Measurements from ENCODE around the gene PFN1.

Gene PFN1
- 254 to 375 (median 351) reads per million in 4 donors for total RNA-seq

DNA sequence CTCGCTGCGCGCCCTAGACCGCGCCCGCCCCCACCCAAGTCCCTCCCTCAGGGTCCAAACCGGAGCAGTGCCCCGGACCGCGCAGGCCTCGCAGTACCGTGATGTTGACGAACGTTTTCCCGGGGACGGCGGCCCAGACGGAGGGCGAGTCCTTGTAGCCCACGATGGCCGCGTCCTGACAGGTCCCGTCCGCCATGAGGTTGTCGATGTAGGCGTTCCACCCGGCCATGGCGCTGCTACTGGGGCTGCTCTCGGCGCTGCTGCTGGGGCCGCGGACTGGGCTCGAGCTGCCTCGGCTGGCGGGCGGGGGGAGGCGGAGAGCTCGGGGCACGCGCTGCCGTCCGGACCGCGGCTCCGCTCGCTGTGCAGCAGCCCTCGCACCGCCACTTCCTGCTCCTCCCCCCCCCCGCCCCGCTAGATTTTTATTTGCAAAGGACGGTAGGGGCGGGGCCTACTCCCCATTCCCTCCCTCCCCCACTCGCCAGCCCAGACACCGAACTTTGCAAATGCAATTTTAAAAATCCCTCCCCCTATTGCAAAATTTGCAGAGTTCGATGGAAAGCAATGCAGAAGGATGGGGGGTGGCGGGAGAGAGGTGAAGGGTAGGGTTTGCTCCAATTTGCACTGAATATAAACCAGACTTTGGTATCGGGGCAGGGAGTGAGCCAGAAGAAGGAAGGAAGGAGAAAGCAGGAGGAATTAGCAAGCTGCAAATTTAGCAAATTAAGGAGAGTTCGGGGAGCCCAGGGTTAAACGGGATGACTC, at the start of gene PFN1:
TSS of gene PFN1 (minus strand) at position 365 of the 765 bp plus-strand sequence. CDS start at position 229, 136 bp downstream.
- DNase-seq, result peak; percentile 80 to 95 (median 87)

DNA sequence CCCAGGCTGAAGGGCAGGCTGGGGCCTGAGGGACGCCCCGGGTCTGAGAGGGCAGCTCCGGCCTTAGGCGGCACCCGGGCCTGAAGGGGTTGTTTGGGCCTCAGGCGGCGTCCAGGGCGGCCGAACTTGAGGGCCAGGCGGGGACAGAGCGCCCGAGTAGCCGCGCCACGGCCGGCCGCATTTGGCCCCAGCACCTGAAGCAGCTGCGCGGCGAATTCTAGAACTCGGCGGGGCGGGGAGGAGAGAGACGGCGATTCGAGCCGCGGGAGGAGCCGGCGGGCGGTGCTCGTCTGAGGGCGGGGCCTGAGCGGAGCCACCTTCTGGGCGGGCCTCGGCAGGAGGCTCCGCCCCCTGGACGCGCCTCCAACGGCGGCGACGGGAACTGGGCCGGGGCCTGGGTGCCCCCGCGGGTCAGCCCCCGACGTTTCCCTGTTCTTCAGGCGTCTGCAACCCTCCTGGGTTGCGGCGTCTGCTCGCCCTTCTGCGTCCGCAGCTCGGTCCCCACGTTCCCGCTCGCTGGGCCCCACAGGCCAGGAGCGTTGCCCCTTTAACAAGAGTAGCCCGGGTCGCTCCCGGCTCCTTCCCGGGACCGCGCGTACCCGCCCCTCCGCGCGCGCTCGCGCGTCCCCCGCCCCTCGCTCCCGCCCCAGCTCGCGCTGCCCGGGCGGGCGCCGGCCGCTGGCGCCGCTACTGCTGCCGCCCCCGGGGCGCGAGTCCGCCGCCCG, 49.1 kb upstream of the PFN1 start, which contains the start of the genes INCA1 and KIF1C:
TSS of gene INCA1 (minus strand) at position 221 of the 725 bp plus-strand sequence. CDS start 3,085 bp downstream, outside the sequence.
TSS of gene KIF1C (plus strand) at position 649 of the 725 bp plus-strand sequence. CDS start 2,297 bp downstream, outside the sequence.
- DNase-seq, result peak; percentile 80 to 90 (median 86)

DNA sequence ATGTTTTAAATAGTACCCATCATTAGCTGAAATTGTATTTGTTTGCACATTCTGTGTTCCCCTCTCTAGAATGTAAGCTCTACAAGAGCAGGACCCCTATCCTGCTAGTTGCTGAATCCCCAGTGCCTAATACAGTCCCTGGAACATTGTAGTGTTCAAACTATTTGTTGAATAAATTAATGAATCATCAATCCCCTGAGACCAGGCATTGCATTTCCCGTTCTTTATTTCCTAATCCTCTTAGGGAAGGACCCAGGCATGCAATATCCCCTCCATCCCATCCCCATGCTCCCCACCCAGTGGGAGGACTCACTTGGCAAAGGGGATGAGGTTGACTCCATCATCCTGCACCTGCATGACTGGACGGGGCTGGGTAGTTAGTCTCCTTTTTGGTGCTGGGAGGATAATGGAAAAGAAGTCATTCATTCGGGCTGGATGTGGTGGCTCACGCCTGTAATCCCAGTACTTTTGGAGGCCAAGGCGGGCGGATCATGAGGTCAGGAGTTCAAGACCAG, 45.8 kb upstream of the PFN1 start:
- no peak for DNase-seq

GRCh38 chr17:4987767-4988567, 39.6 kb upstream of the PFN1 start:
- no peak for DNase-seq

DNA sequence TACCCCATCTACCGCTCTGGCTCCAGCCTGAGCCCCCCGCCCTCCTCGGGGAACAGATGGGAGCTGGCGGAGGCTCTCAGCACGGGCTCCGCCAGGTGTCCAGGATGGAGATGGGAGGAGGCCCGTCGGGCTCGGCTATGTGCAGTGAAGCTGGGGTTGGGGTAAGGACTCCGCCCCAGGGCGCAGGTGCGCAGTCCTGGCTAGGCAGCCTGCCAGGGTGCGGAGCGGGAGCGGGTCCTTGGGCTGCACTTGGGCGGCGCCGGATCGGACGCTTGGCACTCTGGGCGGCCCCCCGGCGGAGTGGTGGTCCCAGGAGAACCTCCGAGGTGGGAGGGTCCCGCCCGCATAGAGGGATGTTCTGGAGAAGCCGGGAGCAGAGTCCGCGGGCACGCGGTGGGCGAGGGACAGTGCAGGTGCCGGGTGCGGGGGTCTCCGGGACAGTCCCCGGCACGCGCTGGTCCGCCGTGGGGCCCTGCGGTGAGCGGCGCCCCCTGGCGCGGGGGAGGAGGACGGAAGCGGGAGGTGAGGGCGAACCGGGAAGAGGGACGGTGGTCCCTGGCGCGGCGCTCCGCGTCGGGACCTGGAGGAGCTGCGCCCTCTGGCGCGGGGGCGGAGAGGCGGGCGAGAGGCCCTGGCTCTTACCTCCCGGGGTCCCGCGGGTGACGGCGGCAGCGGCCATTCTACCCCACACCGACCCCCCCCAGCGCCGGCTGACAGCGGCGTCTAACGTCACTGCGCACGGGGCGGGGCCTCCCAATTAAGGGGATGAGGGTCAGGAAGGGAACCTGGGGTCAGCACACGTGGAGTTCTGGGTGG, 38.8 kb upstream of the PFN1 start, which contains the start of gene CAMTA2:
TSS of gene CAMTA2 (minus strand) at position 725 of the 816 bp plus-strand sequence. CDS start 1,453 bp downstream, outside the sequence.
- peak; percentile 71 to 85 (median 82) for DNase-seq

GRCh38 chr17:4986403-4986802, 38.1 kb upstream of the PFN1 start:
- peak in 1 of 5 donors; percentile 38 for DNase-seq

DNA sequence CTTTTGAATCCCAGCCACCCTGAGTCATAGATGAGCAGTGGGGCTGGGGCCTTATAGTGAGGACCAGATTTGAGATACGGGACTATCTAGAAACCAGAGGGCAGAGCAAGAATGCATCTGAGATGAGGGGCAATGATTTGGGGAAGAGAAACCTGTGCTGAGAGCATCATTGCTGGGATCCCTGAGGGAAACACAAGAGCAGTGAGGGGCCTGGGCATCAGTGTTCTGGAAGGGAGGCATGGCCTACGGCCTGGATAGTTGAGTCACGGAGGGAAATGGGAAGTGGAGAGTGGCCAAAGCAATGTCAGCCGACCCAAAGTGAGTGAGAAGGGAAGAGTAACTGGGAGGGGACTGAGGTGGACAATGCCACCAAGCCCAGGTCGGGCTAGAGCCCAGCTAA, 34.0 kb upstream of the PFN1 start:
- DNase-seq, result no peak

DNA sequence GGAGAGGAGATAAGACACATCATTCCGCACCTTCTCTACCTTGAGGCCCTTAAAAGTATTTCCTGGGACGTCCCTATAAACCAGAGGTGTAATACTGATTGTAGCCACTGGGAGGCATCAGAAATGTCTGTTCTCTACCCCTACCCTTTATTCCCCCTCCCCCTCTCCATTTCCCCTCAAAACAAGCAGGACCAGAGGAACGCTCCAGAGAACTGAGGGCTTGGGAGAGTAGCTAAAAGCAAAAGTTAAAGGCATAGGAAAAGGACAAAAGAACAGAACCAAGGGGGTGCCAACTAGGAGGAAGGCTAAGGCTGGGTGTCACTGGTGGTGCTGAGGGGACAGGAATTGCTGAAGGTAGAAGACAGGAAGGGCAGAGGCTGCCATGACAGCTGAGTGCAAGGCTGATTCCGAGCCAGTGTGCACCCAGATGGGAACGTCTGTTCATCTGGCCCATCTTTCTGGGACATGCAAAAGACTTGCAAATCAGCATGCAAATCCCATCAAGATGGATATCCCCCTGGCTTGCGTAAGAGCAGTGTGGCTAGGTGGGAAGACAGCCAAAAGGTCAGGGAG, 32.4 kb upstream of the PFN1 start:
- DNase-seq, result peak in 2 of 5 donors; percentile 46 to 69

GRCh38 chr17:4978726-4979125, 30.4 kb upstream of the PFN1 start:
- DNase-seq, result no peak

GRCh38 chr17:4974115-4974670, 25.9 kb upstream of the PFN1 start:
- DNase-seq, result no peak

- DNase-seq, result no peak
Measured at GRCh38 chr17:4973256-4974114, 25.2 kb upstream of the PFN1 start.

DNA sequence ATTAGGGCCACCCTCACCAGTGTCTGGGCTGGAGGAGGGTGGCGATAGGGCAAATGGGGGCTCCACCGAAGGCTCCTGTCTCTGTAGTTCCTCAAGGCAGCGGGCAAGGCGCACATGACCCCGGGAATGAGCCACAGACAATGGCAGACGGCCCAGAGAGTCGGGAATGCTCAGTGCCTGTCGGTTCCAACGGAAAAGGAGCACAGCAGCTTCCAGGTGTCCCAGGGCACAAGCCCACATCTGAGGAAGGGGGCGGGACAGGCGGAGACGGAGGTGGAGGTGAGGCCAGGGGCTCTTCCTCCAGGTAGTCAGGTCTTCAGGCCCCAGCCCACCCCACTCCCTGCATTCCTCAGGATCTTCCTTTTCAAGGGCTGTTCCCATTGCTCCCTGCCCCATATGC, 24.4 kb upstream of the PFN1 start:
- DNase-seq, result no peak

- no peak for DNase-seq
Measured at GRCh38 chr17:4972322-4972721, 24.0 kb upstream of the PFN1 start.

GRCh38 chr17:4971826-4972225, 23.5 kb upstream of the PFN1 start:
- DNase-seq, result no peak

DNA sequence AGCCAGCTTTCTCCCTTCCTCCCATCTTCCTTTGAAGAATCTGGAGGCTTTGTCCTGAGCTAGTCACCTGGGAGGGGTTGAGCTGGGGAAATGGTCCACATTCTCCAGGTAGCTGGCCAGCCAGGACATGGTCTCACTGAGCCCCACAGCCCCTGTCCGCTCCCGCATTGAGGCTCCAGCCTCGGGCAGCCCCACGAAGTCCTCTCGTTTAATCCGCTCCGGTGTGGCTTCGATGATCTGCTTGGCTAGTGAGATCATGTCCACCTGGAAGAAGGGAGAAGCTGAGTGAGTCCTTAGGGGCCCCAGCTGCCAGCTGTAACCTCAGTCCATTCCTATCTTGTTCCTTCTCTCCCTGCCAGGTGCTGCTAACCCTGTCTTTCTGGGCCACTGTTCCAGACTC, 21.9 kb upstream of the PFN1 start:
- no peak for DNase-seq

DNA sequence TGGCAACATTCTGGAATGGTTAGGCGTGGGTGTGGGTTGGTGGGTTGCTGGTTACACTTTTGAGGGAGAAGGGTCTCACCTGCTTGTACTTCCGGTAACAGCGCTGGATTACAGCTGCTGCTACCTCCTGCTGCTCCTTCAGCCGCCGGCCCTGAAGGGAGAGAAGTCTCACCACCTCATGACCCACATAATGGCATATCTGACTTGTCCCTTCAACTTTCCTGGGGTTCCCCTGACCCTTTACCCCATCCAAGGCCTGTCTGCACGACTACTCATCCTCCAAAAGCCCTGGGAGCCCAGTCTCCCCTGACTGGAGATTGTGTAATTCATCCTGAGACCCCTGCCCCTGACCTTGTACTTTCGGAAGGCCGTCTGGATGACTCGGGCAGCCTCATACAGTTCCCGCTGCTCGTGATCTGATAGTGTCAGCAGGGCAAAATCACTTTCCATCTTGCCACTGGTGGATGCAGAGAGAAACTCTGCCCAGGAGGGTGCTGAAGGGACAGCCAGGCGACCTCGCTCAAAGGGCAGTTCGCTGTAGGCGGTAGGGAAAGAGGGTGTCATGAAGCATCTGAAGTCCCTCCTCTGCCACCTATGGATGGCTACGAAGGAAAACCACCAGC, 21.3 kb upstream of the PFN1 start:
- no peak for DNase-seq

- peak in 1 of 5 donors; percentile 84 for DNase-seq
Measured at GRCh38 chr17:4969047-4969550, 20.8 kb upstream of the PFN1 start.

- no peak for DNase-seq
Measured at GRCh38 chr17:4968486-4969046, 20.2 kb upstream of the PFN1 start.
